HG02852 (cell line): ENCODE results near the gene SMCO1.
A peak's percentile ranks its signal among the peaks of the same experiment; 100 is the strongest.
"Not testable (repeated sequence)": the region's sequence is repeated elsewhere in the genome, so short reads cannot be mapped to it uniquely, and the experiment has no call there.

ENCODE experiments used
- ATAC-seq: cut with Tn5 transposase; IDR thresholded peaks from one replicate; pipeline ENCODE4 v1.9.1; 2021; ENCODE audit warnings: mild to moderate bottlenecking, moderate library complexity; ENCODE audit not compliant: unreplicated experiment

SMCO1 gene, protein sequence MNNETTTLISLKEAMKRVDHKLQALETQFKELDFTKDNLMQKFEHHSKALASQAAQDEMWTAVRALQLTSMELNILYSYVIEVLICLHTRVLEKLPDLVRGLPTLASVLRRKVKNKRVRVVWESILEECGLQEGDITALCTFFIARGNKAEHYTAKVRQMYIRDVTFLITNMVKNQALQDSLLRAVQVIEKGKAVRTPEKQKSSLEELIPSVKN

DNA sequence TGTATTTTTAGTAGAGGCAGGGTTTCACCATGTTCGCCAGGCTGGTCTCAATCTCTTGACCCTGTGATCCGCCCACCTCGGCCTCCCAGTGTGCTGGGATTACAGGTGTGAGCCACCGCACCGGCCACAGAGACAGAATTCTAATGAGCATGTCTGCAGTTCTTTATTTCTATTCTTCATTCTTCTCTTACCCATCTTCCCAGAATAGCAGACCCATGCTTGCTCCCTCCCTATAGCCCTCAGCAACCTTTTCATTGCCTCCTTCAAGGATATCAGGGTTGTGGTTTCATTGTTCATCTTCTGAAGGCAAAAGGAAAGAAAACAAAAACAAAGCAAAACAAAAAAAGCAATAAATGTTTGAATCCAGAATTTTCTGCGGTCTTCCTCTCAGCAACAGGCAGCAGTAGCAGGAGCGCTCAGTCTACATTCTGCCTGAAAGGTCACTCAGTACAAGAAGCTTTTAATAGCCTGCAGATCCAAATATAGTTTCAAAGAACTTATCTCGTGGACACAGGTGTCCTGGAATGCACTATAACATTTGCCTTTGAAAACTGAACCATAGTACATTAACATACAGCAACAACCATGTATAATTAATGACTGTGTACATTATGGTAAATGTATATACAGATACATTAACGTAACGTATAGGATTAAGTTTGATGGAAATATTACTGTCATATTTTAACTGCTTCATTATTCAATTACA is at the start of gene SMCO1:
SMCO1 (minus strand) TSS at position 434 of the 709 bp plus-strand sequence; CDS start at position 297, 137 bp downstream.
- no peak for ATAC-seq

DNA sequence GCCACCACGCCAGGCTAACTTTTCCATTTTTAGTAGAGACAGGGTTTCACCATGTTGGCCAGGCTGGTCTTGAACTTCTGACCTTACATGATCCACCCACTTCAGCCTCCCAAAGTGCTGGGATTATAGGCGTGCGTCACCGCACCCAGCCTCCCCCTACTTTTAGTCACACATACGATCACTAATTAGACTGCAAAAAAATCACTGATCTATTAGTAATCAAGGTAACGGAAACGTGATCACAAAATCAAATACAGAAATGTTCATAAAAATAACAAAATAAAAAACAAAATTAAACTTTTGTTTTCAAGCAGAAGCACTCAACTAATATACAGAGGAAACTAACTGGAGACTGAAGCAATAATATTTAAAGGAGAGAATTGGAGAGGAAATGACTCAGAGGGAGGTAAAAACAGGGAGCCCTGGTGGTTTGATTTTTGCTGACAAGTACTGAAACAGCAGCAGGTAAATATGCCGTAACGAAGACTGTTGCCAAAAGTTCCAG is 48.6 kb upstream of the SMCO1 start:
- no peak for ATAC-seq

DNA sequence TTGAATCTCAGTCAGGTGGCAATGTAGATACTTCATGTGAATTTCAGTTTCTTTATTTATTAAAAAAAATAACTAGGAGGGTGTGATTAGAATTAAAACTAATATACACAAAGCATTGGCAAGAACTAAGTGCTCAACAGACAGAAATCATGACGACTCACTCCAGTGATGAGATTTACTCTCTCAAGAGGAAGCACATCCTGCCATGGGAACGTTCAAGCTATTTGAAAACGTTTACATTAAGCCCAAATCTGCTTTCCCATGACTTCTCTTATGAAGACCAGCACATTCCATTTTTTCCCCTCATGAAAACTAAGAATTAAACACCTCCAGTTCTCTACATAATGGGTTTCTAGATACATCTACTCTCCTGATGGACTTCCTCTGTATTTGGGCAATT is 44.7 kb upstream of the SMCO1 start:
- ATAC-seq: no peak

DNA sequence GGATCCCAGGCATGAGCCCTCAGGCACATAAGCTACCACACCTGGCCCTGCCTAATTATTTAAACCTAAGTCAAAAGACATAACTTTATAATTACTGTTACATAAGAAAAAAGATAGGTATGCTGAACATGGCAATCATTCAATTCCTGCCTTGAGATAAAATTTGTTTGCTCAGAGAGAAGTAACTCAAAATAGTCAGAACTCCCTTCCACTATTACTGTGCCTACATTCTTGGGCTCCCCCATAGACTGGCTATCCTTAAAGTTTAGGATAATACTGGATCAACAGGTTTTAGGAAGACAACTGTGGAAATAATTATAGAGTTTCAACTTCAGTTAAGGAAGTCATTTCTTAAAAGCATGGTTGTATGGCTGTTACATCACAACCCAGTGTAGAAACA is 43.3 kb upstream of the SMCO1 start:
- no peak for ATAC-seq

DNA sequence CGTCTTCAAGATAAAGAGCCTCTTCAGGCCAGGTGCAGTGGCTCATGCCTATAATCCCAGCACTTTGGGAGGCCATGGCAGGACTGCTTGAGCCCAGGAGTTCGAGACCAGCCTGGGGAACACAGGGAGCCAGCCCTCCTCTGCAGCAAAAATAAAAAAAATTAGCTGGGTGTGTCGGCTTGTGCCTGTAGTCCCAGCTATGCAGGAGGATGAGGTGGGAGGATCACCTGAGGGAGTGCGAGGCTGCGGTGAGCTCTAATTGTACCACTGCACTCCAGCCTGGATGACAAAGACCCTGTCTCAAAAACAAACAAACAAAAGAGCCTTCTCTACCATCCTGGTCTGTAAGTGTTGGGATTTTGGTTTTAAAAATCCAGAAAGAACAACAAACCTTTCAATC is 42.1 kb upstream of the SMCO1 start:
- no peak for ATAC-seq

DNA sequence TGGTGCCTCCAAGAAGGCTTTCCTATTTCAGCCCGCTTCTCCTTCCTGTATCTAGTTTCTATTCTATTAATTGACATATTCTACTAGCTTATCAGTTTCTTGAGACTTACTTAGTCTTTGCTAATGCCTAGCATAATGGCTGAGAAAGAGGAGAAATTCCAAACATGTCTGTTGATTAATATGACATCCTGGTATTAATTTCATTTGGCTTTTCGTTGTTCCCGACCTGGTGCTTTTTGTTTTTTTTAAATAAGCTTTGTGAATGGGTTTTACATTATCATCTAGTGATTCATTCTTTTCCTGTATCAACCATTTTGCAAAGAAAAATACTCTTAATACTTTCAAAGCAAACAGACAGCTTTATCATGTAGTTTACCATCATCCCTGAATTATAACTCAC is 40.1 kb upstream of the SMCO1 start:
- ATAC-seq: no peak

DNA sequence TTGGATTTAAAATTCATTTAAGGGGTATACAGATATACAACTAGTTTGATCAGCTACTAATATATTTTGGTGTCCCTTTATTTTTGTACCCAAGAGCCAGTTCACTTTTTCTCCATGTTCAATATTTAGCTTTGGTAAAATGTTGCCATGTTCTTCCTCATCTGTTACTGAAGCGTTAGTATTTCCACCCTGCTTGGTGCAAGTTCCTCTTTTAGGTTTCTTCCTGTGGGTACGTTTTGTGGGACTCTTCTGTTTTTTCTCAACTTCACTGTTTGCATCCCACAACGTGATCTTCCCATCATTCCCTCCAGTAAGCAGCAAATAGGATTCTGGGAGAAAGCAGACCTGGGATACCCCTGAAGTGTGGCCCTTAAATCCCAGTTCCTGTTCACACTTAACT is 39.1 kb upstream of the SMCO1 start:
- ATAC-seq: no peak

DNA sequence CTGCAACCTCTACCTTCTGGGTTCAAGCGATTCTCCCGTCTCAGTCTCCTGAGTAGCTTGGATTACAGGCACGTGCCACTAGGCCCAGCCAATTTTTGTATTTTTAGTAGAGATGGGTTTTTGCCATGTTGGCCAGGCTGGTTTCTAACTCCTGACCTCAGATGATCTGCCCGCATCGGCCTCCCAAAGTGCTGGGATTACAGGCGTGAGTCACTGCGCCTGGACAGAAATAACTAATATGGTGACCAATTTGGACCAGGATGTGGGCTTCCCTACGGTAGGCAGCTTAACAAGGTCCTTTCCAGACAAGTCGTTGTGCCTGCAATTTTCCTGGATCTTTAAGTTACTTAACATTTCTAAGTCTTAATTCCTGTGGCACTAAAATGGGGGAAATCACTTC is 38.4 kb upstream of the SMCO1 start:
- no peak for ATAC-seq

DNA sequence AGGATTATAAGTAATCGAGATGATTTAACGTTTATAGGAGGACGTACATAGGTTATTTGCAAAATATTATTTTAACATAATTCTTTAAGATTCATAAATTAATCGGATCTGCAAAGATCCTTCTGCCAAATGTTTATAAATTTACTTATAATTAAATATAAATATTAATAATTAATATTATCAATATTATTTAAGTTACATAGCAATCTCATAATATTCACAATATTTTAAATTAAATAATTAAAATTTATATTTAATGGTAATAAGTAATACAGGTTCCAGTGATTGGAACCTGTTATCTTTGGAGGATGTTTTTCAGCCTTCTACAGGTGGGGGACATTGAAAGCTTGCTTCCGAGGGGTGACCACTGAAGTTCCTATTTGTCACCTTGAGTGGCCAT is 37.1 kb upstream of the SMCO1 start:
- ATAC-seq: no peak

DNA sequence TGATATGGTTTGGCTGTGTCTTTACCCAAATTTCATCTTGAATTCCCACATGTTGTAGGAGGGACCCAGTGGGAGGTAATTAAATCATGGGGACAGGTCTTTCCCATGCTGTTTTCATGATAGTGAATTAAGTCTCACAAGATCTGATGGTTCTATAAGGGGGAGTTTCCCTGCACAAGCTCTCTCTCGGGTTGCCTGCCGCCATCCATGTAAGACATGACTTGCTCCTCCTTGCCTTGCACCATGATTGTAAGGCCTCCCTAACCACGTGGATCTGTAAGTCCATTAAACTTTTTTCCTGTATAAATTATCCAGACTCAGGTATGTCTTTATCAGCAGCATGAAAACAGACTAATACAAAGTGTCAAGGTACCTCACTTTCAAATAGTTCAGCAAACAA is 35.0 kb upstream of the SMCO1 start:
- ATAC-seq: not testable (repeated sequence)

DNA sequence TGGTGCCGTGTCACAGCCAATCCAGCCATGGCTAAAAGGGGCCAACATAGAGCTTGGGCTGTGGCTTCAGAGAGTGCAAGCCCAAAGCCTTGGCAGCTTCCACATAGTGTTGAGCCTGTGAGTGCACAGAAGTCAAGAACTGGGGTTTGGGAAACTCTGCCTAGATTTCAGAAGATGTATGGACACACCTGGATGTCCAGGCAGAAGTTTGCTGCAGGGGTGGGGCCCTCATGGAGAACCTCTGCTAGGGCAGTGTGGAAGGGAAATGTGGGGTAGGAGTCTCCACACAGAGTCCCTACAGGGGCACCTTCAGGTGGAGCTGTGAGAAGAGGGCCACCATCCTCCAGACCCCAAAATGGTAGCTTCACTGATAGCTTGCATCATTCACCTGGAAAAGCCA is 34.2 kb upstream of the SMCO1 start:
- not testable (repeated sequence) for ATAC-seq

DNA sequence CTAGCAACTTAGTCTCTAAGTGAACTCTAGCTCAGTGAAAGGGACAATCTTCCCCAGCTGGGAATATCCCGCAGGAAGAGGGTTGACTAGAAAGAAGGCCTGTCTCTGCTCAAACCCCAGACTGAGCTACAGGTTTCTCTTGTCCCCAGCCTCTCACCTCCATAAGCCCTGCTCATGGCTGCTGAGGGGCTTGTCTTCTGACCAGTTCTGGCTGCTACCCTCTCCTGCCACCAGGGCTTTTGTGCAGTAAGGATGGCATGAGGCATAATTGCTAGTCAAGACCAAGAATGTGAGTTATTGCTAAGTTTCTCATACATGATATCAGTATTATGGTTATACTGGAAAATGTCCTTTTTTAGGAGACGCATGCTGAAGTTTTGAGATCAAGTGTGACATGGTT is 31.9 kb upstream of the SMCO1 start:
- ATAC-seq: no peak

DNA sequence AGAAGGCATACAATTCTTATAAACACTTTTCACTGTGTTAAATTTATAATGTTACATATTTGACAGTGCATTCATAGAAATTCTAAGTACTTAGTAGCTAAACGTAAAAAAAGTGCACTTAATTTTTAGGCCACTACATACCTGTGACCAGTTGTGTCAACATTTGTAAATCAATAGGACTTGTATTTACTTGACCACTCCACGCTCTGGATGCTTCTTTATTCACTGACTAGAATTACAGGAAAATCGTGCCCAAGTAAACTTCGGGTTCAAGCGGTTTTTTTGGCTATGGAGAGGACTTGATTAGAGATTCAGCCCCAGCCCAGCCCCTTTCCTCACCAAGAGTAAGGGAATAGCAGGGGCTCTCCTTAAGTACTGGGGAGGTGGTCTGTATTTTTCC is 31.4 kb upstream of the SMCO1 start:
- no peak for ATAC-seq

DNA sequence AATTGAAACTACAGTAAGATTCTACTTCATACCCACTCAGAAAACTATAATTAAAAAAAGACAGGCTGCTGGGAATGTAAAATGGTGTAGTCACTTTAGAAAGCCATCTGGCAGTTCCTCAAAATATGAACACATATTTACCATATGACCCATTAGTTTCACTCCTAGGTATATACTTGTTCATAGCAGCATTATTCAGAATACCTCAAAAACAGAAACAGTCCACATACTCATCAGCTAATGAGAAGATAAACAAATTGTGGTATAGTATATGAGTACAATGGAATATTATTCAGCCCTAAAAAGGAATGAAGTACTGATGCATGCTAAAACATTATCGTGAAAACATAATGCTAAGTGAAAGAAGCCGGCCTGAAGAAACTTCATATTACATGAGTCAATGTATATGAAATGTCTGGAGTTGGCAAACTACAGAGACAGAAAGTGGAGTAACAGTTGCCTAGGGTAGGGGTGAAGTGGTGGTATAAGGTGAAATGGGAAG is 29.4 kb upstream of the SMCO1 start:
- no peak for ATAC-seq

DNA sequence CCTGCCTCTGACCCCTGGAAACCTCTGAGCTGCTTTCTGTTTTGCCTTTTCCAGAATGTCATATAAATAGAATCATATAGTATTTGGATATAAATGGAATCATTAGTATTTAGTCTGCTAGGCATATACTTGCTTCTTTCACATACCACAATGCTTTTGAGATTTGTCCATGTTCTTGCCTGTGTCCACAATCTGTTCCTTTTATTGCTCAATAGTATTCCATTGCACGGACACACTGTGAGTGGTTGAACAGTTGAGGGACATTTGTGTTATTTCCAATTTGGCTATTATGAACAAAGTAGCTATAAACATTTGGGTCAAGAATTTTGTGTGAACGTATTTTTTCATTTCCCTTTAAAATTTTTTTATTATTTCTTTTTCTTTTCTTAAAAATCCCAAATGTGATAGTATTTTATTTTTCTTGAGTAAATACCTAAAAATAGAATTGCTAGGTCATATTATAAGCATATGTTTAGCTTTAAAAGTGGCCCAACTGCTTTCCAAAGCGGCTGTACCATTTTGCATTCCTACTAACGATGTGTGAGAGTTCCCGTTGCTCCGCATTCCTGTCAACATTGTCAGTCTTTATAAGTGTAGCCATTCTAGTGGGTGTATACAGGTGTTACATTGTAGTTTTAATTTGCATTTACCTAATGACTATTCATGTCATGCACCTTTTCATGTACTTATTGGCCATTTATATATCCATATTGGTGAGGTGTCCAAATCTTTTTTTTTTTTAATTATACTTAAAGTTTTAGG is 26.7 kb upstream of the SMCO1 start:
- no peak for ATAC-seq

DNA sequence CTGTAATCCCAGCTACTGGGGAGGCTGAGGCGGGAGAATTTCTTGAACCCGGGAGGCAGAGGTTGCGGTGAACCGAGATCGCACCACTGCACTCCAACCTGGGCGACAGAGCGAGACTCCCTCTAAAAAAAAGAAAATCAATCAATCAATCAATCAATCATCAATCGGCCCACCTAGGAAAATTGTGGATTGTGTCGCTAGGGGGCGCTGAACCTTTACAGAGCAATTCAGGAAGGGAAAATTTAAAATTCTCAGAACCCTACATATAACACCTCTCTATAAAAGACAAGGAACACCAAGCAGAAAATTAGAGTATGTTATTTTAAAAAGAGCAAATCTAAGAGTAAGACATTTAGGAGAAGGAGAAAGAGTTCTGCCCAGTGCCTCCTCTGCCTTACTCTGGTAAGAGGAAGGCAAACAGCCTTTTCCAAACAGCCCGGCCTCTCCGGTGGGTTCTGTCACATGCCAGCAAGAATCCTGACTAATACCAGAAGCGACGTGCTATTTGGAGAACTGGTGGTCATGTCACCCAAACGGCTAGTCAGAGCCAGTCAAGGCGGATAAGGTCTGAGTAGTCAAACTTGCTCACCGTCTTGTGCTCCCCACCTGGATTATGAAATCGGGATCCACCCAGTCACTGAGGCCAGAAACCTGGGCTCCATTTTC is 22.3 kb upstream of the SMCO1 start:
- ATAC-seq: no peak

DNA sequence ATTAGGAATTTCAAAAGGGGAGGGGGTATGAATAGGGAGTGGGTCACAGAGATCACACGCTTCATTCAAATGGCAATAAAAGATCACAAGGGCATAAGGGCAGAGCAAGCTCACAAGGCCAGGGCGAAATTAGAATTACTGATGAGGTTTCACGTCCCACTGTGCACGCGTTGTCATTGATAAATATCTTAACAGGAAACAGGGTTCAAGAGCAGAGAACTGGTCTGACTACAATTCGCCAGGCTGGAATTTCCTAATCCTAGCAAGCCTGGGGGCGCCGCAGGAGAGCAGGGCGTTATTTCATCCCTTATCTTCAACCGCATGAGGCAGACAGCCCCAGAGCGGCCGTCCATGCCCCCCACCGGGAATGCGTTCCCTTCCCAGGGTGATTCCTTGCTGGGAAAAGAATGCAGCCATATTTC is 18.1 kb upstream of the SMCO1 start:
- no peak for ATAC-seq

DNA sequence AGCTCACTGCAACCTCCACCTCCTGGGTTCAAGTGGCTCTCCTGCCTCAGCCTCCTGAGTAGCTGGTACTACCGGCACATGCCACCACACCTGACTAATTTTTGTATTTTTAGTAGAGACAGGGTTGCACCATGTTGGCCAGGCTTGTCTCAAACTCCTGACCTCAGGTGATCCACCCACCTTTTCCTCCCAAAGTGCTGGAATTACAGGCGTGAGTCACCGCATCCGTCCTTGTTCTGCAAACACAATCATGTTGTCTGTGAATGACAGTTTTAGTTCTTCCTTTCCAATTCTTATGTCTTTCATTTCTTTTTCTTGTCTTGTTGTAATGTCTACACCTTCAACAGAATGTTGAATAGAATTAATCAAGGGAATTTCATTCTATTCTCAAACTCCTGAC is 16.3 kb upstream of the SMCO1 start:
- no peak for ATAC-seq

DNA sequence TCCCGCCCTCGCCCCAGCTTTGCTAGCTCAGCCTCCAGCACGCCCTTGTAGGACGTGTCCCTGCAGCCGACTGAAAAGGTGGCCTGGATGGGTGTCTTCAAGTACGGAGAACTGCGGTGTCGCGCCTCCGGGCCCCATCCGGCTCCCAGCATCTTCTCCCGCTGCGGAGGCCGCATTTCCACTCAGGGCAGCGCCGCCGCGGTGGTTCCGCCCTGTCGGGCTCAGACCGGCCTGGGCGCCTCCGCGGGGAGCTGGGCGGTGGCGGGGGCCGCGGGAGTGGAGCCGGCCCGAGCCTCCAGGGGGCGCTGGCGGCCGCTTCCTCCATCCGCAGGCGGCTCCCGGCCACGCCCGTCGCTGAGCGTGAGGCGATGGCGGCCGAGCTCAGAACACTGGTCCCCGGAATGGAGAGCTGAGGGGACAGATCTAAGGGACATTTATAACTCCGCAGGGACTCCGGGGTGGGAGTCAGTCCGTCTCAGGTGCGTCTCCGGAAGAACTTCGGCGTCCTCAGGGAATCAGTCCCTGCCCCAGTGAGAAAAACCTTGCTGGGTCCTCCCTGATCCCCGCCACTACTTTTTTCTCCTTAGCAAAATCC is 13.6 kb upstream of the SMCO1 start:
- peak; percentile 67 for ATAC-seq

DNA sequence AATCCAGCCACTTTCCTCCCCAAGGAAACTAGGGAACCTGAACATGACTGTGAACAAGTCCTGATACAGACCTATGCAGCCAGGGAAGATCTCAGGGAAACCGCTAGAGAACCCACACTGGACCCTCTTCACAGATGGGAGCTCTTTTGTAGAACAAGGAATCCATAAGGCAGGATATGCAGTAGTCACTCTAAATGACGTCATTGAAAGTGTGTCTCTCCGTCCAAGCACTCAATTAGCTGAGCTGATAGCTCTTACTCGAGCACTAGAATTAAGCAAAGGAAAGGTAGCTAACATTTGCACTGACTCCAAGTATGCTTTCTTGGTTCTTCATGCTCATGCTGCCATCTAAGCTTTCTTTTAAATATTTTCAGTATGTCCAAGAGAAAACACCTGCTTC is 10.0 kb upstream of the SMCO1 start:
- ATAC-seq: no peak

DNA sequence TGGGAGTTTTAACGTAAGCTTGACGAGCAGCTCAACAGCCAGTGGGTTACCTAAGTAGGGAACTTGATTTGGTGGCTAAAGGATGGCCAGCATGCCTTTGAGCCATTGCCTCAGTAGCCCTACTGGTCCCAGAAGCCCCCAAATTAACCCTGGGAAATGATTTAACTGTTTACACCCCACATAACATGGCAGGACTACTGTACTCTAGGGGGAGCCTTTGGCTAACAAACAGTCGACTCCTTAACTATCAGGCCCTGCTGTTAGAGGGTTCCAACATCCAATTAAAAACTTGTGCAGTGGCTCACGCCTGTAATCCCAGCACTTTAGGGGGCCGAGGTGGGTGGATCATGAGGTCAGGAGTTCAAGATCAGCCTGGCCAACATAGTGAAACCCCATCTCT is 9.4 kb upstream of the SMCO1 start:
- ATAC-seq: no peak
